Body of pancreas (tissue), 4 donors: ENCODE data around the gene RNASEH2A. TPM values are rescaled to one million over a fixed set of nuclear protein-coding genes. Genes with fewer than 3 reads are reported as not detected.
A peak's percentile ranks its signal among the peaks of the same experiment; 100 is the strongest.

ENCODE experiments used
- ATAC-seq: fragments of 150-250 bp; one replicate; pipeline ENCODE4 v1.9.1; 2016
- DNase-seq, 4 donors: peaks; one replicate each; pipeline ENCODE4 v3.0.0-alpha.2; 2019
- H3K27ac ChIP-seq, 4 donors: fragments of 200-600 bp; sonication (generic); 1 replicate in 3 of 4; 2 replicates in 1 of 4; pipeline versions ENCODE4 v1.5.1 to v1.6.1; 2016 to 2019; ENCODE audit warnings: mild to moderate bottlenecking in 1 of 4, mixed read lengths in 1 of 4, moderate library complexity in 1 of 4
- H3K27me3 ChIP-seq, 2 donors: fragments of 200-600 bp; sonication (generic); one replicate each; pipeline ENCODE4 v1.6.0; 2016; ENCODE audit warnings: mild to moderate bottlenecking in 1 of 2
- H3K36me3 ChIP-seq, 2 donors: fragments of 200-600 bp; sonication (generic); replicated peaks in 1 of 2; 2 replicates each; pipeline ENCODE4 v1.5.1; 2016; ENCODE audit warnings: low read depth in 2 of 2; ENCODE audit not compliant: insufficient read depth in 1 of 2
- H3K4me1 ChIP-seq: fragments of 200-600 bp; sonication (generic); one replicate; pipeline ENCODE4 v1.6.0; 2016
- H3K4me3 ChIP-seq, 2 donors: fragments of 200-600 bp; sonication (generic); 1 replicate in 1 of 2; 2 replicates in 1 of 2; pipeline ENCODE4 v1.5.1; 2016 to 2019
- H3K9me3 ChIP-seq, 3 donors: fragments of 200-600 bp; sonication (generic); 1 replicate in 2 of 3; 2 replicates in 1 of 3; pipeline ENCODE4 v1.5.1; 2016
- POLR2A ChIP-seq, 3 donors: fragments of 450-650 bp; IDR thresholded peaks; one replicate each; pipeline ENCODE4 v1.6.1; 2016; ENCODE audit warnings: antibody characterized with exemption in 3 of 3, mild to moderate bottlenecking in 2 of 3
- WGBS, 2 donors: methylation state at CpG; one replicate each; pipeline ENCODE4 v1.1.5; 2017; 5-methylcytosine and 5-hydroxymethylcytosine counted together
- intact Hi-C: fragments of 100-400 bp; cut with DNase I; formaldehyde crosslinking; loops from one replicate; pipeline ENCODE4 v1.15.1; 2023
- total RNA-seq, 2 donors: library from RNA; depleted of rRNA; stranded (reverse); fragments of >200 nt; gene quantifications; one replicate each; pipeline ENCODE4 v1.1.0, GENCODE V29; 2016
- TF ChIP-seq, protein P1 (sequence below), 7 experiments: fragments of 450-650 bp in 4 of 7; fragments of 200-600 bp in 3 of 7; sonication (generic) in 3 of 7; IDR thresholded peaks; one replicate each; pipeline ENCODE4 v1.5.1; 2016 to 2019; ENCODE audit warnings: antibody characterized with exemption in 7 of 7

Gene RNASEH2A
- total RNA-seq, 2 donors from 2014 or later, result 1.3 to 6.5 TPM

DNA sequence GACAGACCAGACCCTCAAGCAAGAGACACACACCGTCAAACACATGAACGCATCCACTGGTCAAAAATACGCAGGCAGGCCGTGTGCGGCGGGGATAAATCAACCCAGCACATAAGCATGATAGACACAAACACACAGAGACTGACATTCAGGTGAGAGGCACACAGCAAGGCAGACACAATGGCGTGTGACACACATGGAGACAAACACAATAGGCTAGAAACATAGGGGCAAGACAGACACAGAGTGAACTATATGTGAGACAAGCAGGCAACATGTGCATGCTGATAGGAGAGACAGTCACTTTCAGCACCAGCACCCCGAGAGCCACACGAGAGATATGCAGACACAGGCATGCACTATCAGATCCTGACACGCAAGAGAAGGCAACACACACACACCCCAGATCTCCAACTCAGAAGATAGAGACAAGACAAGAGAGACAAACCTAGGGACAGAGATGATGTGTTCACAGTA, 22.0 kb upstream of the RNASEH2A start:
- peak overlapping the region; percentile 78 to 100 (median 96) for H3K27ac ChIP-seq
- no peak overlapping the region for H3K4me3 ChIP-seq
- DNase-seq (no peak), ATAC-seq (no peak)
- no peaks in the 10 kb centered on the region for H3K9me3 ChIP-seq
- H3K36me3 ChIP-seq, result no peaks in the 10 kb centered on the region
- H3K27me3 ChIP-seq, result no peaks in the 10 kb centered on the region
- TF ChIP-seq POLR2A (IDR thresholded peaks at IDR 0.05), result no peak
- TF ChIP-seq, protein P1, sequence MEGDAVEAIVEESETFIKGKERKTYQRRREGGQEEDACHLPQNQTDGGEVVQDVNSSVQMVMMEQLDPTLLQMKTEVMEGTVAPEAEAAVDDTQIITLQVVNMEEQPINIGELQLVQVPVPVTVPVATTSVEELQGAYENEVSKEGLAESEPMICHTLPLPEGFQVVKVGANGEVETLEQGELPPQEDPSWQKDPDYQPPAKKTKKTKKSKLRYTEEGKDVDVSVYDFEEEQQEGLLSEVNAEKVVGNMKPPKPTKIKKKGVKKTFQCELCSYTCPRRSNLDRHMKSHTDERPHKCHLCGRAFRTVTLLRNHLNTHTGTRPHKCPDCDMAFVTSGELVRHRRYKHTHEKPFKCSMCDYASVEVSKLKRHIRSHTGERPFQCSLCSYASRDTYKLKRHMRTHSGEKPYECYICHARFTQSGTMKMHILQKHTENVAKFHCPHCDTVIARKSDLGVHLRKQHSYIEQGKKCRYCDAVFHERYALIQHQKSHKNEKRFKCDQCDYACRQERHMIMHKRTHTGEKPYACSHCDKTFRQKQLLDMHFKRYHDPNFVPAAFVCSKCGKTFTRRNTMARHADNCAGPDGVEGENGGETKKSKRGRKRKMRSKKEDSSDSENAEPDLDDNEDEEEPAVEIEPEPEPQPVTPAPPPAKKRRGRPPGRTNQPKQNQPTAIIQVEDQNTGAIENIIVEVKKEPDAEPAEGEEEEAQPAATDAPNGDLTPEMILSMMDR (IDR thresholded peaks at IDR 0.05), result no peak
- H3K4me1 ChIP-seq, result peaks cover 78% of the 10 kb centered on the region
- intact Hi-C loops, result no loop called here
- WGBS, 2 donors, result 59 to 64% methylated on average over 10 of the region's 10 CpGs

DNA sequence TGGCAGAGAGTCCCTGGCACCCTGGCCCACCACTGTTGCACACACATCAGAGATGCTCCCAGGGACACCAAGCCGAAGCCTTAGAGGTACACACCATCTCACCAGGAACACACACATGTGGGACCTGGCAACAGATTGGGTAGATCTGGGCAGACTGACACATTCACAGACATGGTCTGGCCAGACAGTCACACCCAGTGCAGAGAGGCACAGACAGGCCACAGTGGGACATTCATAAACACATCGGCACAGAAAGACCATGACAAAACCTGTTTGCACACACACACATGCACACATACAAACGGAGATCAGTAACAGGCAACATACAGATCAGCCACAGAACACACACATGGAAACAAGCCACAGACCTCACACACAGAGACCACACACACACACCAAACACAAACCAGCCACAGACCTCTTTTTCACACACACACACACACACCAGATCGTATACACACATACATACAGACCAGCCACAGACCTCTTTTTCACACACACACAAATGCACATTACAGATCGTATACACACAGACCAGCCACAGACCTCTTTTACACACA, 21.4 kb upstream of the RNASEH2A start:
- intact Hi-C loops, result no loop called here
- no peaks in the 10 kb centered on the region for H3K36me3 ChIP-seq
- ATAC-seq (no peak), DNase-seq (no peak)
- WGBS, 2 donors, result 55 to 70% methylated on average over 3 to 5 of the region's 5 CpGs
- H3K27me3 ChIP-seq, result no peaks in the 10 kb centered on the region
- TF ChIP-seq, protein P1 (IDR thresholded peaks at IDR 0.05), result no peak
- TF ChIP-seq POLR2A (IDR thresholded peaks at IDR 0.05), result no peak
- H3K4me3 ChIP-seq, result no peak overlapping the region
- peaks cover 80% of the 10 kb centered on the region for H3K4me1 ChIP-seq
- H3K27ac ChIP-seq, result peak overlapping the region; percentile 78 to 100 (median 96)
- H3K9me3 ChIP-seq, result no peaks in the 10 kb centered on the region

DNA sequence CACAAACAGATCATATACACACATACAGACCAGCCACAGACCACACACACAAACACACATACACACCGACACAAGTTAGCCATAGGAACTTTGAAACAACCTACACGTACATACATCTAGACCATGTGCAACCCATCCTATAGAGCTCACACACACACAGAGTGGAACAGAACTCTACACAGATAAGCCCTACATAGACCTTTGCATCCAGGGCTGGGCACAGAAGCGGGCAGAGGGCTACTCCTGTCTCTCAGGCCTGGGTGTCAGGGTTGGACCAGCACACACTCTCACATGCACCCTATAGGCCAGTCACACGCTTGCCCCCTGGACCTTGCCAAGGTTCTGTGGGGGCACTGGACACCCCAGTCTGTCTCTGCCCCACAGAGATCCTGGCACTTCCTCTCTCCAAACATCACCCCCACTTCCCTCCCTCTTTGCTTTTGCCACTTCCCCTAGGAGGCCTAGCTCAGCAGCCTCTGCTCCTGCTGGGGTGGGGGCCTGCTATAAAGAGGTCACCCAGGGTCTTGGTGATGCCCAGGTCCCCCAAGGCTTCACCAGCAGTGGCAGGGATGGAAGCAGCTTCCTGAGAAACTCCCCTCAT, 20.9 kb upstream of the RNASEH2A start:
- no peak for ATAC-seq
- intact Hi-C loops, result no loop called here
- Histone ChIP-seq H3K4me3 (no peak overlapping the region), H3K4me1 (peaks cover 86% of the 10 kb centered on the region), H3K9me3 (no peaks in the 10 kb centered on the region), H3K36me3 (no peaks in the 10 kb centered on the region), H3K27me3 (no peaks in the 10 kb centered on the region), H3K27ac (peak overlapping the region; percentile 78 to 100 (median 96))
- TF ChIP-seq POLR2A (IDR thresholded peaks at IDR 0.05), result no peak
- TF ChIP-seq, protein P1 (IDR thresholded peaks at IDR 0.05), result no peak
- 57 to 79% methylated on average over 4 of the region's 4 CpGs for WGBS, 2 donors
- DNase-seq, result peak in 1 of 4 donors; percentile 65

DNA sequence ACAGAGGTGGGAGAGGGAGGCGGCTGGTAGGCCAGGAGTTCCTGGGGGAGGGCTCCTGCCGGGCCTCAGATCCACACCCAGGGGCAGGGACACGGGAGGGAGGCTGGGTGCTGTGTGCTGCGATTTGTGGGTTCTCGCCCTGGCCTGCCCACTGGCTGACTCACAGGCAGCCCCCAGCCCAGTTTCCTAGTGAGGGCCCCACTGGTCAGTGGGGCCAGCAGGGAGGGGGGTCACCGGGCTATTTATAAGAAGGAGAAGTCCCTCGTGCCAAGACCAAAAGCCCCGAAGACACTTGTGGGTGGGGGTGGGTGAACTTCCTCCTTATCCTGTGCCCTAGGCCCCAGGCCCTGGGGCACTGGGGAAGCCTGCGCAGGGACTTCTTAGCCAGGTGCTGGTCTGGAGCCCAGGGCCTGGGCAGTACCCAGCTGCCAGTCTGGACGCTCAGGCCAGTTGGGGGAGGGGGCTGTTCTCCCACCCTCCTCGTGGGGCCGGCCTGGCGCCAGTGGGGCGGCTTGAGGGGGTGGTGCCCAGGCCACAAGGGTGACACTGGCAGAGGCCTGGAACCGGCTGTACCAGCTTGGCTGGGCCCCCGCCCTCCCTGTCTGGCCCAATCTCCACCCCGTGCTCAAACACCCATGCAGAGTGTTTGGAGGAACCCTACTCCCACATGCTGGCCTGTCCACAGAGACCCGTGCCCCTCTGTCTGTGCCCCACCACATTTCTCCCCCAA, 20.1 kb upstream of the RNASEH2A start:
- Histone ChIP-seq H3K36me3 (no peaks in the 10 kb centered on the region), H3K4me3 (no peak overlapping the region), H3K27ac (peak overlapping the region; percentile 78 to 100 (median 96)), H3K9me3 (no peaks in the 10 kb centered on the region), H3K27me3 (no peaks in the 10 kb centered on the region), H3K4me1 (peaks cover 92% of the 10 kb centered on the region)
- intact Hi-C loops, result no loop called here
- peak; percentile 54 to 67 (median 64) for TF ChIP-seq POLR2A (IDR thresholded peaks at IDR 0.05)
- TF ChIP-seq, protein P1 (IDR thresholded peaks at IDR 0.05), result no peak
- DNase-seq (peak; percentile 89 to 96 (median 92)), ATAC-seq (peak; percentile 42)
- WGBS, 2 donors, result 29 to 34% methylated on average over 7 to 18 of the region's 18 CpGs
